GM15510 (cell line): ENCODE data around the gene C16orf78.

ENCODE experiments used
- POLR2A ChIP-seq: IDR thresholded peaks from 3 replicates; pipeline ENCODE4 v1.6.1; 2011; ENCODE audit warnings: borderline replicate concordance; ENCODE audit not compliant: insufficient read length; ENCODE audit errors: extremely low read depth

The C16orf78 gene, protein sequence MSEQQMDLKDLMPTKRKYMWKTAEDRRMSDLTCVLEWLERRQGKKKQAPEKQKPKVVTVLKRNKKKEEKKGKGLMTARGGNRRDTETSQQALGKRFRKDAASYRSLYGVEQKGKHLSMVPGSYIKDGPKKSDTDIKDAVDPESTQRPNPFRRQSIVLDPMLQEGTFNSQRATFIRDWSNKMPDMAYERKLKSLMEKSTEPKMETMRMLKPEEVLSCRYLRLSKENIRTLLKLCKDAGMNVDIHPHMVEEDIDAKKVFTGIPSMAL

DNA sequence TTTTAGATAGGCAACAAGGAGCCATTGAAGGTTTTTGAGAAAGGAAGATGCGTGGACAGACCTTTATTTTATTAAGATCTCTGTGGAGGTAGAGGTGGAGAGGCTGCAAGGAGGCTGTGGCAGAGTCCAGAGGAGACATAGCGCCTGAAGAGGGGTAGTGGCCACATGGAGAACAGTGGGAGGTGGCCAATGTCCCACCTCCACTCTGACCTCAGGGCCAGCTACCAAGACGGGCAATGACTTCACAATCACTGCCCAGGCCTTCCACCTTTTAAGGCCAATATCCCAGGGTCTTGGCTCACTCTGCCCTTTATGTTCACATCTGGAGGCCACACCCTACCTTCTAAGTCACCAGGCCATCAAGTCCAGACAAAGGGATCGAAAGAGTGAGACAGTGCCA is at the start of gene C16orf78:
Gene C16orf78, plus strand, starts transcription at position 301 of the 400 bp plus-strand sequence. CDS start 136 bp downstream, outside the sequence.
- TF ChIP-seq POLR2A: no peak

DNA sequence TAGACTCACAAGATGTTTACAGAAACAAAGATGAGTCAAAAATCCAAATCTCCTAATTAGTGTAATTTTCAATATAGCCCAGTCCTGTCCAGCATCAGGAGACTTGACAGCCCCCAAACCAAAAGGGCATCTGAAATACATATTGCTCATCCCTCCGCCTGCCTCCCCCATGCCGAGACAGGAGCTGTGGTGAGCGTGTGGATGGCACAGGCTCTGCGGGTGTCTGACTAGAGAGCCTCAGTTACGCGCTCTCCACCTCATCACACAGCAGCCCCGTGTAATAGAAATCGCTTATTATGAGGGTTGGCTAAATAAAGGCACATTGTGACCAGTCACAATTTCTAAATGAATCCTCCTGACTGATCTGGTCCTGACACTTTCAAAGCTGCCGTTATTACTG is 48.9 kb upstream of the C16orf78 start:
- no peak for TF ChIP-seq POLR2A

DNA sequence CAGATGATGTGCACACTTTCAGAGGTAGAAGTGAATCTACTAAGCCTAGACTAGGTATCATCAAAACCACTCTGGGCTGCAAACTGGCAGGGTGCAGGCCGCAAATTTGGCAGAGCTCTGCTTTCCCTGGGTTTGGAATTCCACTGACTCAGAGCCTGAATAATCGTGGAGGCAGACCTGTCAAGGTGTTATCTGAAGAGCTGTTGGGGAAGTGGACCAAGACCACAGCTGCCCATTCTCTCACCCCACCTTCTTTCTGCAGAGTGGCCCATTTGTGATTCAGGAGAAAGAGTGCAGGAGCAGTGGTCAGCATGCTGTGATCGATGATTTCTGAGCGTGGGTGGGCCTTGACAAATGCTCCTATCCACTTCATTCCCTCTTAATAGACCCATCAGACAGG is 46.1 kb upstream of the C16orf78 start:
- TF ChIP-seq POLR2A: no peak

DNA sequence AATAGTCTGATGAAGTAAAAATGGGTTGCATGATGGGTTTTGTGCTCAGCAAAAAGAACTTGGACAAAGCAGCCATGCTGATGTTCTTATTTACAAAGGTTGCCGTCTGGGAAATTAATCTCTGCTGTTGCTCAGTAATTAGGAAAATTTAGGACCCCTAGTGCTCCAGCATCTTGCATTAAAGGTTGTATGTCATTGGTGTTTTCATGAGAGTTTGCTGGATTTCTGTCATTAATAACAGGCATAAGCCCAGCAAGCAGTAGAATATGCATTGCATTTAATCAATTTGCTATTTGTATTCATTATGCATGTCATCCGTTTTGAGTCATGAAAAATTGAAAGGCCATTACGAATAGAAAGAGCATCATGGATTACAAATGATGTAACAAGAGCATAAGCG is 45.3 kb upstream of the C16orf78 start:
- no peak for TF ChIP-seq POLR2A

DNA sequence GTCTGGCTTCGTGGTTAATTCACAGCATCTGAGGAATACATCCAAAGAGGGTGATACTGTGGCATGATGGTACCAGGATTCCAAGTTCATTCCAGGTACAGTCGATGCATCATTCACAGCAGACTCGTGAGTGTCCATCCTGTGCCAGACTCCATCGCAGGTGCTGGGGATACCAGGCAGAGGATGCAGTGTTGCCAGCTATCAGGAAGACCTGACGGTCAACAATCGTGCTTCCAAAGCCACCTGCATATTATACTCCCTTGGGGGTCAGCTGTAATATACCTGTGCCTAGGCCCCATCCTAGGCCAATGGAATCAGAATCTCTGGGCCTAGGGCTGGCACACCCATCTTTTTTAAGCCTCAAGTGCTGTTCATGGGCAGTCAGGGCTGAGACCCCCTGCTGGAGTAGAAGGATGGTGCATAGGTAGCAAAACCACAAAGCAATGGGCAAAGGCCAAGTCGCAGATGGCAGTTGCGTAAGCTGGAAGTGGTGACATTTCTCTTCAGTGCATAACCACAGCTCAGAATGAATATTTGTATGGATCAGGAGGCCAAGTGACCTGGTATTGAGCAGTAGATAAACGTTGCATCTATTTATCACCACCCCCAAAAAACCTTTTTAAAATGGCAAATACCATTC is 42.9 kb upstream of the C16orf78 start:
- TF ChIP-seq POLR2A: no peak

DNA sequence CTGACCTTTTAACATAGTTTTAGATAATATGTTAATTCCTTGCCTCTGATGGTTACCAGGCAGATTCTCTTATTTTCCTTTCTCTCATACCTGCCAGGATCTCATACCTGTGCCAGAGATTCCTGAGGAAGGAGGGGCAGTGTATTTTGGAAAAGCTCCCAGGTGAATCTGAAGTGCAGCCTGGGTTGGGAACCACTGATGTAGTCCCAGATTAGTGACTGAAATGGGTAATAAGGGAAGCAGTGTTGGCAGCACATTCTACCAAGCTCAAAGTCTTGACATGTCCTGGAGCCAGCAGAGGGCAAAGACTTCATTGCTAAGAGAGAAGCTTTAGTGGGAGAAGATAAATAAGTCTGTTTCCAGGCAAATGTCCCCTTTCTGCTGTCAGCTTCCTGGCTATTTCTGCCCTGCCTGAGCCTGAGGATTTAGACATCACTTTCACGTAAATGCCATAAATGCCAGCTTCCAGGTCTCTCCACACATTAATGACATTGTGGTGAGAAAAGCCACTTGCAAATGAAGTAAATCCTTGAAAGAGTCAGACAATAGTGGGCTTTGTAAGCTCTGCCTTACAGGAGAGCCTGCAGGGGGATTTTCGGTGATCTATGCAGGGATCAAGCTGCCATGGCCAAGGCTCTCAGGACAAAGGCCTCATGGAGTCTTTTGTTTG is 40.9 kb upstream of the C16orf78 start:
- TF ChIP-seq POLR2A: no peak

DNA sequence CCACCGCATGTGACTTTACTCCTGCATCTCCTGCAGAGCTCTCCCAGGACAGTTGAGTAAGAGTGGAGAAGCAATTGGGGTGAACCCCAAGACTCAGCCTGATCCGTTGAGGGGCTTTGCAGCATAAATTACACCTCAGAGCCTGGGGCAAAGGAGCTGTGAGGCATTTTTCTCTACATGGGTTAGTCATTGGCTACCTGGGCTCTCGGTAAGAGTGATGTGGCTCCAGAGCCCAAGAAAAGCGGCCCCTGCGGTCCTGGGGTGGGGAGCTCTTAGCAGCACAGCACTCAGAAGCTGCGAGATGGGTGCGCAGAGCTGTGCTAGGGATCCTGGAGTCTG is 40.4 kb upstream of the C16orf78 start:
- no peak for TF ChIP-seq POLR2A

DNA sequence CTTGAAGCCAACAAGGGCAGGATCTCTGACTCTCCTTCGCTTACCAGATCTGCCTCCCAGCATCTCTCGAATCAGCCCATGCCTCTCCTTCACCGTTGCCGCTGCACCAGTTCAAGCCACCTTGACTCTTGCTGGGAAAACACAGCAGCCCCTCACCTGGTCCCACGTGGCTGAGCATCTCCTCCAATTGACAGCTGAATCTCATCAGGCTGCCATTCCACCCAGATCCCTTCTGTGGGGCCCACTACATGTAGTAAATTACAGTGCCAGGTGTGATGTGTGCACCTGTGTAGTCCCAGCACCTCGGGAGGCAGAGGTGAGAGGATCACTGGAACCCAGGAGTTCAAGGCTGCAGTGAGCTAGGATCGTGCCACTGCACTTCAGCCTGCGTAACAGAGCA is 37.8 kb upstream of the C16orf78 start:
- TF ChIP-seq POLR2A: no peak

DNA sequence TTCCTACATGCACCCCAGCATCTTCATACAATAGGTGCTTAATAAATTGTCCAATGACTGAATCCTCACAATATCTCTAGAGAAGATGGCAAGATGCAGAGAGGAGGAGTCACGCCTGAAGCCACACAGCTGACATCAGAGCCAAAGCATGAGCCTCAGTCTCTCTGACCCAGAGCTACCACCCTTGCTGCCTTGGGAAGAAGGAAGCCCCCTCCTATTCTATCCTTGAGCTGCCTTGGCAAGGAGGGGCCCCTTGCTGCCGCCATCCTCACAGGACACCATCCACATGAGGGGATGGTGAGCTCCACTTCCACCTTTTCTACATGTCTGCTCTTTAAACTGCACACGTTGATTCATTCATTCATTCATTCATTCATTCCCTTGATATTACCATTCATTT is 37.0 kb upstream of the C16orf78 start:
- TF ChIP-seq POLR2A: no peak

DNA sequence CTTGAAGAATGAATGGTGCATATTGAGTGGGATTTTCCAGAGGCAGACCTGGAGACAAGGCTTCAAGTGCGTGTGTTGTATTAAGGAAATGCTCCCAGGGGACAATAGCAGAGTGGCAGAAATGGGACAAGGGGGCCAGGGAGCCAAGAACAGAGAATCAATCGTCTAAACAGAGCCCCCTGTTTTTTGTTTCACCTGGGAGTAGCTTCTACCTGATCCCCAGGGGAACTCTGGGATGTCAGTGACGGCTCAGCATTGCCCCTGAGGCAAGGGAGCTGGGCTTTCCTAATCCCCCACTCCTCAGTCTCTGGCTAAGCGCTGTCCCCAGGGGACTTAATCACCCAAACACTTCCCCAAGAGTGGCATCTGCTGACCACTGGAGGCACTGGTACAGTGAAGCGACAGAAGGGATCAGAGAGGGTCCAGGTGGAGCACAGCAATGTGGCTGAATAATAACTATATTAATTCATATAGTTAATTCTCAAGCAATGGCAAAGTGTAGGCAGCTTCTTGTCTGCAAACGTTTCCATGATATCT is 35.7 kb upstream of the C16orf78 start:
- TF ChIP-seq POLR2A: no peak

DNA sequence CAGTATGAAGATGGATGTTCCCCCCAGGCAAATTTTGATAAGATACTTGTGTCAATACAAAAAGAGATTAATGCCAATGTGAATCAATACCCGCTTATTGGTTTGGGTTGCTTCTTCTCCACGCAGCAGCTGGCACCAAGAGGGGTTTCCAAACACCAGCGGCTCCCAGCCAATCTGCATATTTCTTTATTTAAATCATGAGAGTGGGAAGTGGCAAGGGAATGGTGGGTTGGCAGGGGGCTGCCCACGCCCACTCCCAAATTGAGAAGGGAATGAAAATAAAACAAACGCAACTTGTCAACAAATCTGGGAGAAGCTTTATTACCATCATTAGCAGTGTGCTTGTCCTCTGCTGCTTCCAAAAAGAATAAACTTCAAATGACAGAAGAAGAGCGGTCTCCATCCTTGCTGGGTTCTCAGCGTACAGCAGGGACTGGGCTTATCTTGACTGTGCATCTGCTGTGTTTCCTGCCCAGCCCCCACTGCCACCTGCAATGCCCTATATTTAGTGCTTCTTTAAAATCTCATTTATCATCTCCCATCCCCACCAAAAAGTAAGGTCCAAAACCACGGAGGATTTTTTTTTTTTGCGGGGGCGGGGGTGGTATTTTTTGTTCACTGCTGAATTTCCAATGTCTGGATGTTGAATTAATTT is 34.9 kb upstream of the C16orf78 start:
- no peak for TF ChIP-seq POLR2A

DNA sequence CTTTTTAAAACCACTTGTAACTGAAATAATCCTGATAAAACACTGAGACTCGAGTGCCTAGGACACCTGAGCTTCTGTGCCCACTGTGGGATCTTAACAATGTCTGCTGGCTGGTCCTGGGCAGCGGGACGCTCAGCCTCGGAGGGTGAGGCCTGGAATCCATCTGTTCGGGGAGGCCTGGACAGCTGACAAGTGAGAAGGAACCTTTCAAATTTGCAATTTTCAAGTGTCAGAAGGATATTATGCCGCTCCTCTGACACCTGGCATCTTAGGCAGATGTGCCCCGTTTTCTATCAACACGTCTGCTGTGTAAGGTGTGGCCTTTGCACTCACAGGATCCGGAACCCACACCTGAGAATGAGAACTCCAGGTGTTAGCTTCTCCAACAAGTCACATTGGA is 33.1 kb upstream of the C16orf78 start:
- TF ChIP-seq POLR2A: no peak

DNA sequence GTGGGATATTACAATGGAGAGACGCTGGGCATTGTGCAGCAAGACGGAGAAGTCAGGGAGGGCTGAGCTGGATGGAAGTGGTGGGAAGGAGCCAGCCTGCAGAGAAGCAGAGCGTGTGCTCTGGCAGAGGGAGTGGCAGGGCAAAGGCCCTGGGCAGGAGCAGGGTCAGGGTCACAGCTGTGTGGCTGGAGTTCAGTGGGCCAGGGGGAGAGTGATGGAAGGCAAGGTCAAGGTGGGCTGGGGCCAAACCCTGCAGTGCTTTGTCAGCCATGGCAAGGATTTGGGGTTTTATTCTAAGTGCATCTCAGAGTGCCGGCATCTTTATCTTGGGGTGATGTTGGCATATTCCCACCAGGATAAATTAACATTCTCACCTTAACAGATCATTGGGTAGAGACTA is 31.9 kb upstream of the C16orf78 start:
- no peak for TF ChIP-seq POLR2A

DNA sequence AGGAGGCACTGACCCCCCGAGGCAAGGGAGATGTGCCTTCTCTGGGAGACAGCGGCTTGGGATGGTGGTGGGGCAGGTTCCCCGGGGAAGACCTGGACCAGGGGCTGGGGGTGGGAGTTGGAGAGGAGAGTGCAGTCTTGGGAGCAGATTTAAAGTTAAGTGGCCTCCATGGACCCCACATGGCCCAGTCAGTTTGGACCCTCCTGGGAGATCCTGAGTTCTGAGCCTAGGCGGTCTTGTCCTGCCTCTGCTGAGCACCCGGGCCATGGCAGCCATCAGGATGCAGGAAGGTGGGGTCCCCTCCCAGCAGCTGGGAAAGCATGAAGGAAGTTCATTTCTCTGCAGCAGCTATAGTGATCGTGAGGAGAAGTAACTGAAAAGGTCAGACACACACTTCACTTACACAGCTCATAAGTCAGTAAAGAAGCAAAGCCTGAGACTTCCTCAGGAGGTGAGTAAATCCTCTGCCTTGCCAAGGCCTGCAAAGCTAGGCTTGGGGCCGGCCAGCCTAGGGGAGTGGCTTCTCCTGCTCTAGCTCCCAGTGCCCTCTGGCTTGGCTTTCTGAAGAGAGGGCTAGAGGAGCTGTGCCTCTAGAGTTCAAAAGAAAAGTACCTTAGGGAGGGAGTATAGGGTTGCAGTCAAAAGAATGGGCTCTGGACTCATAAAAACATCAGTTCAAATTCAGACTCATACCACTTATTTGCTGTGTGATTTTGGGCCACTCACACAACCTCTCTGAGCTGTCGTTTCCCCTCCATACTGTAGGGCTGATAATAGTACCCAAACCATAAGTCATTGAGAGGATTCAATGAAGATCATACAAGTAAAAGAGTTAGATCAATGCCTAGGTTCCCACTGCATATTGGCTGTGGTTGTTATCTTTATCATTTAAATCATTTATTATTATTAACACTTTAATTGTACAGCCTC is 31.0 kb upstream of the C16orf78 start:
- TF ChIP-seq POLR2A: no peak

DNA sequence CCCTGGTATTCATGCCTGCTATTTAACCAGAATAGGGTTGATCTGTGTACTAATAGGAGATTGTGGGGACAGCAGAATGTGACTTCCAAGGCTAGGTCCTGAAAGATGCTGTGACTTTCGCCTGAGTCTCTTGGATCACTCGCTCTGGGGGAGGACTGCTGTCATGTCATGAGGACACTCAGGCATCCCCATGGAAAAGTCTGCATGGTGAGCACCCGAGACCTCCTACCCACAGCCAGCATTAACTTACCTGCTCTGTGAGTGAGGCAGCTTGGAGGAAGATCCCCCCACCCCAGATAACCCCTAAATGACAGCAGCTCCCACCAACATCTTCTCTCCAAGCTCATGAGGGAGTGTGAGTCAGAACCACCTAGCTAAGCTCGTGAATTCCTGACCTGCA is 30.3 kb upstream of the C16orf78 start:
- TF ChIP-seq POLR2A: no peak

DNA sequence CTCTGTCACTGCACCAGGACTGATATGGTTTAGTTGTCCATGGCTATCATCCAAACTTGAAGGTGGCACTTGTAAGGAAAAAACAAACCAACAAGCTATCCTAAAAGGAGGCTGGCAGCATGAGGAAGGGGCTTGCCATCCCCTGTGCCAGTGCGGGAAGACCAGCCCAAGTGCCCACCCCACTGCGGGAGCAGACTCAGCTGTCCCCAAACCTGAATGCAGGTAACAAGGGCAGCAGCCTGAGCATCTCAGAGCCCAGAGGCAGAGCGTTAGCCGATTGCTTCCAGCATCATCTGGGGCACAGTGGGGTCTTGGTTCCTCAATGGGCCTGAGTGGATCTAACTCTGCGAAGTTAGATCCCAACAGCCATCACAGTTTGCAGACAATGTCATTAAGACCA is 29.2 kb upstream of the C16orf78 start:
- TF ChIP-seq POLR2A: no peak
